Mesenchymal stem cell (in vitro differentiated cells and primary cell): ENCODE measurements around the gene RNF212B.
A peak's percentile ranks its signal among the peaks of the same experiment; 100 is the strongest.

Experiments used
- DNase-seq: peaks from one replicate; pipeline ENCODE4 v3.0.0-alpha.2; 2013
- H2AFZ ChIP-seq: one replicate; pipeline ENCODE4 v1.6.1; 2013; ENCODE audit warnings: low read depth, mild to moderate bottlenecking, control low read depth, inconsistent platforms, low read length, moderate library complexity
- H2AK5ac ChIP-seq: 2 replicates; pipeline ENCODE4 v1.6.1; 2013; ENCODE audit warnings: low read length, moderate library complexity, mild to moderate bottlenecking, inconsistent platforms; ENCODE audit not compliant: severe bottlenecking
- H2BK120ac ChIP-seq: one replicate; pipeline ENCODE4 v1.6.1; 2013; ENCODE audit warnings: low read depth, mild to moderate bottlenecking, inconsistent platforms, low read length, moderate library complexity
- H2BK12ac ChIP-seq, 2 experiments: one replicate each; pipeline ENCODE4 v1.6.1; 2013; ENCODE audit warnings: inconsistent platforms in 2 of 2, low read length in 2 of 2, mild to moderate bottlenecking in 2 of 2, moderate library complexity in 2 of 2, control low read depth in 1 of 2
- H2BK15ac ChIP-seq: one replicate; pipeline ENCODE4 v1.6.1; 2013; ENCODE audit warnings: mild to moderate bottlenecking, low read depth, inconsistent platforms; ENCODE audit not compliant: poor library complexity, severe bottlenecking
- H2BK5ac ChIP-seq: 2 replicates; pipeline ENCODE4 v1.6.1; 2013; ENCODE audit warnings: low read depth, mild to moderate bottlenecking, low read length, control low read depth, inconsistent platforms; ENCODE audit not compliant: poor library complexity, severe bottlenecking
- H3K14ac ChIP-seq, 2 experiments: one replicate each; pipeline ENCODE4 v1.6.1; 2013; ENCODE audit warnings: inconsistent platforms in 2 of 2, low read length in 2 of 2, control low read depth in 1 of 2, mild to moderate bottlenecking in 1 of 2, moderate library complexity in 1 of 2
- H3K18ac ChIP-seq, 2 experiments: one replicate each; pipeline ENCODE4 v1.6.1; 2013; ENCODE audit warnings: inconsistent platforms in 2 of 2, low read length in 2 of 2, control low read depth in 1 of 2, low read depth in 1 of 2, mild to moderate bottlenecking in 1 of 2
- H3K23ac ChIP-seq, 2 experiments: one replicate each; pipeline ENCODE4 v1.6.1; 2013; ENCODE audit warnings: inconsistent platforms in 2 of 2, low read length in 2 of 2, mild to moderate bottlenecking in 2 of 2, moderate library complexity in 2 of 2, control low read depth in 1 of 2
- H3K27ac ChIP-seq: 2 replicates; pipeline ENCODE4 v1.5.1; 2013; ENCODE audit warnings: mild to moderate bottlenecking, moderate library complexity, low read length, control low read depth, inconsistent platforms; ENCODE audit not compliant: poor library complexity, severe bottlenecking
- H3K27me3 ChIP-seq, 2 experiments: 2 replicates each; pipeline versions ENCODE4 v1.6.1 to v1.7.0; 2013; ENCODE audit warnings: low read length in 2 of 2, mild to moderate bottlenecking in 2 of 2, moderate library complexity in 2 of 2, control low read depth in 1 of 2, inconsistent platforms in 1 of 2; ENCODE audit not compliant: control insufficient read depth in 1 of 2, insufficient read depth in 1 of 2
- H3K36me3 ChIP-seq, 2 experiments: 2 replicates each; pipeline versions ENCODE4 v1.6.1 to v1.7.0; 2013; ENCODE audit warnings: low read length in 2 of 2, control low read depth in 1 of 2, inconsistent platforms in 1 of 2, low read depth in 1 of 2, mild to moderate bottlenecking in 1 of 2; ENCODE audit not compliant: insufficient read depth in 2 of 2, control insufficient read depth in 1 of 2
- H3K4ac ChIP-seq, 2 experiments: one replicate each; pipeline ENCODE4 v1.6.1; 2013; ENCODE audit warnings: inconsistent platforms in 2 of 2, low read length in 2 of 2, mild to moderate bottlenecking in 2 of 2, moderate library complexity in 2 of 2, control low read depth in 1 of 2, low read depth in 1 of 2
- H3K4me1 ChIP-seq: 2 replicates; pipeline ENCODE4 v1.6.1; 2013; ENCODE audit warnings: low read depth, low read length, control low read depth; ENCODE audit not compliant: control insufficient read depth, insufficient read depth
- H3K4me2 ChIP-seq: 2 replicates; pipeline ENCODE4 v1.6.1; 2013; ENCODE audit warnings: low read length, mild to moderate bottlenecking, inconsistent platforms; ENCODE audit not compliant: poor library complexity, severe bottlenecking
- H3K4me3 ChIP-seq, 2 experiments: 2 replicates each; pipeline versions ENCODE4 v1.5.1 to v1.7.0; 2013; ENCODE audit warnings: low read length in 2 of 2, mild to moderate bottlenecking in 2 of 2, control low read depth in 1 of 2, low read depth in 1 of 2; ENCODE audit not compliant: insufficient read depth in 1 of 2
- H3K79me1 ChIP-seq: replicated peaks from 2 replicates; pipeline ENCODE4 v1.6.1; 2013; ENCODE audit warnings: mild to moderate bottlenecking, control low read depth, low read length, inconsistent platforms; ENCODE audit not compliant: poor library complexity, severe bottlenecking
- H3K9ac ChIP-seq: 2 replicates; pipeline ENCODE4 v1.7.0; 2013; ENCODE audit warnings: mild to moderate bottlenecking, low read length, moderate library complexity
- H3K9me3 ChIP-seq: 2 replicates; pipeline ENCODE4 v1.7.0; 2013; ENCODE audit warnings: mild to moderate bottlenecking, low read length; ENCODE audit not compliant: control insufficient read depth
- H4K8ac ChIP-seq: one replicate; pipeline ENCODE4 v1.6.1; 2013; ENCODE audit warnings: inconsistent platforms, mild to moderate bottlenecking, low read length, moderate library complexity
- H4K91ac ChIP-seq: one replicate; pipeline ENCODE4 v1.6.1; 2013; ENCODE audit warnings: mild to moderate bottlenecking, low read length, inconsistent platforms
- WGBS: methylation state at CpG from one replicate; pipeline ENCODE4 v1.1.7; 2013; ENCODE audit warnings: mixed read lengths; 5-methylcytosine and 5-hydroxymethylcytosine counted together

The RNF212B gene

GRCh38 chr14:23299986-23300686, 62.4 kb downstream of the RNF212B start:
- H3K4me1 ChIP-seq: peaks cover 12% of the 10 kb centered on the region
- peaks cover 6 to 8% of the 10 kb centered on the region in 2 experiments for H3K36me3 ChIP-seq
- no peak overlapping the region for H3K23ac ChIP-seq
- H4K8ac ChIP-seq: peak overlapping the region; percentile 87
- H3K9ac ChIP-seq: peak overlapping the region; percentile 98
- DNase-seq: no peak
- peak overlapping the region; percentile 52 to 100 for H3K4me3 ChIP-seq
- no peaks in the 10 kb centered on the region for H3K27me3 ChIP-seq
- peaks cover 9% of the 10 kb centered on the region for H3K79me1 ChIP-seq
- H3K14ac ChIP-seq: no peak overlapping the region
- H3K27ac ChIP-seq: peak overlapping the region; percentile 88
- no peak overlapping the region for H2AK5ac ChIP-seq
- H3K9me3 ChIP-seq: no peaks in the 10 kb centered on the region
- H3K18ac ChIP-seq: peak overlapping the region; percentile 37 to 84
- no peak overlapping the region for H4K91ac ChIP-seq
- no peak overlapping the region for H2AFZ ChIP-seq
- H2BK15ac ChIP-seq: peak overlapping the region; percentile 62
- H2BK120ac ChIP-seq: peak overlapping the region; percentile 21
- WGBS: 91% methylated on average over 10 of the region's 10 CpGs
- peak overlapping the region; percentile 46 to 94 for H3K4ac ChIP-seq
- peak overlapping the region; percentile 69 for H3K4me2 ChIP-seq
- H2BK12ac ChIP-seq: peak overlapping the region in 1 of 2 experiments; percentile 17
- H2BK5ac ChIP-seq: no peak overlapping the region

GRCh38 chr14:23300687-23301223, 63.0 kb downstream of the RNF212B start:
- DNase-seq: no peak
- Histone ChIP-seq H3K4me1 (peaks cover 12% of the 10 kb centered on the region), H3K9me3 (no peaks in the 10 kb centered on the region), H3K4me3 (peak overlapping the region; percentile 52 to 100), H3K27ac (peak overlapping the region; percentile 88), H3K4me2 (peak overlapping the region; percentile 69), H3K79me1 (peaks cover 9% of the 10 kb centered on the region), H3K14ac (peak overlapping the region in 1 of 2 experiments; percentile 44), H4K8ac (peak overlapping the region; percentile 87), H2BK12ac (peak overlapping the region in 1 of 2 experiments; percentile 77), H3K9ac (peak overlapping the region; percentile 98), H3K18ac (peak overlapping the region; percentile 37 to 84), H4K91ac (peak overlapping the region; percentile 73), H2AFZ (no peak overlapping the region), H3K4ac (peak overlapping the region; percentile 73 to 94), H2BK5ac (no peak overlapping the region), H2BK120ac (peak overlapping the region; percentile 77), H3K27me3 (no peaks in the 10 kb centered on the region), H2BK15ac (no peak overlapping the region), H3K36me3 (peaks cover 6 to 7% of the 10 kb centered on the region in 2 experiments), H3K23ac (no peak overlapping the region), H2AK5ac (peak overlapping the region; percentile 12)
- 18% methylated on average over 12 of the region's 13 CpGs for WGBS

- Histone ChIP-seq H3K4me2 (peak overlapping the region; percentile 99), H2BK12ac (peak overlapping the region in 1 of 2 experiments; percentile 51), H3K18ac (peak overlapping the region; percentile 89 to 95), H4K91ac (peak overlapping the region; percentile 80), H3K9ac (peak overlapping the region; percentile 98), H2BK120ac (peak overlapping the region; percentile 87), H4K8ac (peak overlapping the region; percentile 88), H3K36me3 (peaks cover 5 to 6% of the 10 kb centered on the region in 2 experiments), H3K4me1 (peaks cover 12% of the 10 kb centered on the region), H3K14ac (no peak overlapping the region), H3K79me1 (peaks cover 9% of the 10 kb centered on the region), H2BK5ac (peak overlapping the region; percentile 61), H3K27ac (peak overlapping the region; percentile 97), H3K27me3 (no peaks in the 10 kb centered on the region), H2AK5ac (no peak overlapping the region), H2BK15ac (peak overlapping the region; percentile 37), H3K4ac (peak overlapping the region; percentile 80 to 88), H2AFZ (no peak overlapping the region), H3K9me3 (no peaks in the 10 kb centered on the region), H3K23ac (peak overlapping the region in 1 of 2 experiments; percentile 55), H3K4me3 (peak overlapping the region; percentile 74 to 87)
- peak; percentile 99 for DNase-seq
- under 1% methylated on average over 62 of the region's 87 CpGs for WGBS
Observed at GRCh38 chr14:23301288-23301968, 63.7 kb downstream of the RNF212B start.

- Histone ChIP-seq H3K9ac (peak overlapping the region; percentile 89), H3K18ac (peak overlapping the region; percentile 83 to 98), H3K14ac (peak overlapping the region in 1 of 2 experiments; percentile 50), H2BK15ac (peak overlapping the region; percentile 95), H3K4me3 (peak overlapping the region; percentile 68 to 87), H3K27me3 (no peaks in the 10 kb centered on the region), H3K23ac (no peak overlapping the region), H2AFZ (peak overlapping the region; percentile 72), H3K27ac (peak overlapping the region; percentile 75), H2BK120ac (peak overlapping the region; percentile 93), H2BK5ac (no peak overlapping the region), H3K9me3 (no peaks in the 10 kb centered on the region), H3K79me1 (peaks cover 9% of the 10 kb centered on the region), H3K36me3 (peaks cover 5 to 6% of the 10 kb centered on the region in 2 experiments), H3K4me1 (peaks cover 12% of the 10 kb centered on the region), H4K8ac (peak overlapping the region; percentile 94), H2AK5ac (no peak overlapping the region), H2BK12ac (peak overlapping the region; percentile 27 to 73), H3K4me2 (peak overlapping the region; percentile 99), H3K4ac (peak overlapping the region; percentile 64 to 98), H4K91ac (peak overlapping the region; percentile 94)
- under 1% methylated on average over 24 of the region's 25 CpGs for WGBS
- no peak for DNase-seq
Observed at GRCh38 chr14:23301969-23302289, 64.2 kb downstream of the RNF212B start.
